HG03565 (cell line): Measurements from ENCODE around the gene TNFAIP3.
A peak's percentile ranks its signal among the peaks of the same experiment; 100 is the strongest.

ENCODE experiments used
- ATAC-seq: cut with Tn5 transposase; IDR thresholded peaks from one replicate; pipeline ENCODE4 v1.9.1; 2021; ENCODE audit warnings: mild to moderate bottlenecking, moderate library complexity; ENCODE audit not compliant: unreplicated experiment

TNFAIP3 gene

GRCh38 chr6:137862419-137863090 is 4.5 kb upstream of the TNFAIP3 start:
- no peak for ATAC-seq

- ATAC-seq = no peak
Observed at GRCh38 chr6:137863091-137863797, 3.8 kb upstream of the TNFAIP3 start.

- ATAC-seq = no peak
Observed at GRCh38 chr6:137864812-137865508, 2.1 kb upstream of the TNFAIP3 start.

GRCh38 chr6:137866200-137866913 is 702 bp upstream of the TNFAIP3 start:
- ATAC-seq = peak; percentile 13

DNA sequence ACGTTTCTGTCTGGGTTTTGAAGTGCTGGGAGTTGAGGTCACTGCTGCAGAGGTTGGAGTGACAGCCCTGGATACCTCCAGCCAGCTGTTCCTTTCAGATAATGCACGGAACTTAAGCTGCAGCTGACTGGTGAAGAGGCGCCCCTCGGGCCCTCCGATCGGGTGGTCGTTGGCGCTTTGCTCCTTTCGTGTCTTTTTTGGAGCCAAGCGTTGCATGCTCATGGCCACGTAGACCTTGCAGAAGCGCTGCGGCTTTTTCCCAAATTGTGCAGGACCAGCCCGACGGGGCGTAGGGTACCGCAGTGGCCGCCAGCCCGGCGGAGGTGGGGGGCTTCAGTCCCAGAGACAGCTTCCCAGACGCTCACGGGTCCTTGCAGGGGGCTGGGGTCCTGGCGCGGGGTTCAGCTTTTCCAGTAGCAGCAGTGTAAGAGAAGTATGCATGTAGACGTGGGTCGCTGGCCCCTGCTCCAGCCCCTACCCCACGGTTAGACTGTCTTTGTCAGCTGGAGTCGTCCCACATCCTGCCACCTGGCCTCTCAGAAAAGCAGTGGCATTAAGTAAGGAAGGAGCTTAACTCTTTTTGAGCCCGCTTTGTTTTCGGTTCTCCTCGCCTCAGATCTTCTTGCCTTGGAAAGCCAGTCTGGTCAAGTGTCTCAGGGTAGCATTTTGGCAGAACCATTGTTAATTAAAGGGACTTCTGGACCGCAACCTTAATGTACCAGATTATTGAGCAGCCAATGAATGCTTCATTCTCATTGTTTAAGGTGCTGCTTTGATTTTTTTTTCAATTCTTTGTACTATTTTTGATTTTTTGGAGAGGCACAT is 838 bp downstream of the TNFAIP3 start:
- no peak for ATAC-seq

DNA sequence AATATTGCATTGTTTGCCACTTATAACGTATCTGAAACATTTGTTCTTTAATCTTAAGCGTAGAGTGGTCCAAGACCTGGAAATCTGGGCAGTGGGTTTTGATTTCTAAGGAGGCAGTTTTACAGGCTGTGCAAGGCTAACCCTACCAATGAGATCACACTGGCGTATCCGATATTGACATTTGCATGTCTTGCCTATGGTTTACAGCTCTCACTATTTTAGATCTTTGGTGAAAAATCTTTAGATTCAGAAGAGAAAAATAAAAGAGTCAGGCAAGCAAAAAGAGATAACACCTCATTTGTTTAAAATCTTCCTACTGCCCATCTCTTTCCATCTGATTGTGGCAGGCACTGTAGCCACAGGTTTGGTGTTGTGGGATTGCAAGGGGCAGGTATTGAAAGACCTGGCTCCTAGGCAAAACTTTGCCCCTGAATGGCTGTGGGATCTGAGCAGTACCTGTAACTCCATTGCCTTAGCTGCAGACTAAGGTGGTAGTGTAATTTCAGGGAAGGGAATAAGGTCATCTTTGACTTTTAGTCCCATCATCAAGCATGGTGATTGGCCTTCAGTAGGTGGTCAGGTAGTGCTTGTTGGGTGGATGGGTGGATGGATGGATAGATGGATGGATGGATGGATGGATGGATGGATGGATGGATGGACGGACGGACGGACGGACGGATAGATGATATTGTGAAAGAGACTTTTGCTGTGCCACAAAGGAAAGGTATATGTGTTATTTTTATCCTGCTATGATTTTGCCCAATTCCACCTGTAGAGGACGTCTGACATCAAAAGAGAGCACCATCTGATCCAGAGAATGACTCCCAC is 1.9 kb downstream of the TNFAIP3 start:
- no peak for ATAC-seq

- no peak for ATAC-seq
Observed at GRCh38 chr6:137869549-137870307, 2.7 kb downstream of the TNFAIP3 start.

GRCh38 chr6:137870308-137870644 is 3.2 kb downstream of the TNFAIP3 start:
- no peak for ATAC-seq

DNA sequence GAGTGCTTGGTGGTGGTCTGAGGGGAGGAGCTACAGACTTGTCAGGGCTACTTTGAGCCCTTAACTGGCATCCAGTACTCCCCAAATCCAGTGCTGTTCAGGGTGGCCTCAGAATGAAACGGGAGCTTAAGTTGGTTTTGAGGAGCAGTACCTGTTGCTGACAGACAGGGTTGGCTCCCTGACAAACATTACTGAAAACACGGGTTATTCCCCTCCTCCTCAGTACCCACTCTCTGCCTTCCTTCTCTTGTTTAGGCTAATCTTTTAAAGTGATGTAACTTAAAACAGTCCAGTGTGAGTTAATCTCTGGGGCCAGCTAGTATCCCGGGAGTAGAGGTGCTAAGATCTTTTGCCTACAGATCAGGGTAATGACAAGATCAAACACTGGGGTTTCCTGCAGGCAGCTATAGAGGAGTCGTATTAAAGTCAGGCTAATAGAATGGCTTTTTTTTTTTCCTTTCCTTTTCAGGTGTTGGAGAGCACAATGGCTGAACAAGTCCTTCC is 3.7 kb downstream of the TNFAIP3 start:
- ATAC-seq = no peak

GRCh38 chr6:137871291-137871690 is 4.2 kb downstream of the TNFAIP3 start:
- ATAC-seq = no peak

GRCh38 chr6:137871831-137872454 is 4.9 kb downstream of the TNFAIP3 start:
- no peak for ATAC-seq

GRCh38 chr6:137872581-137873115 is 5.6 kb downstream of the TNFAIP3 start:
- no peak for ATAC-seq

DNA sequence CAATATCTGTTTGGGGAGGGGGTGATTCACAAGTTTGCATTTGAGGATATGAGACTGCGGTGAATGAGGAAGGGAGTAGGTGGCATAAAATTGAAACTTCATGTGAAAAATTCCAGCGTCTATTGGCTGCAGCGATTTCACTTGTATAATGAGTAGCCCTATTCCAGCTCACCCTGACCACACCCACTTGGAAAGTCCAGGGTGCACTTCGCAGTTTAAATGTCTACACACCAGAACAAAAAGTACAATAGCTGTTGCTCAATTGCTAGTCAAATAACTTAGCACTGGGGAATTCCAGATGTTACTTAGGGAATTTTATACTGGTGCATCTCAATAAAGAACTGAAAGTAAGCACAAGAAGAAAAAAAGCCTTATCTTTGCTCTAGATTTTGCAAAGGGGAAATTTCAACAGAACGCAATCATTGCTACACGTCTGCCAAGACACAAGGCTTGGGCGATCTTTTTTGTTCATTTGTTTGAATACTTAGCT is 6.3 kb downstream of the TNFAIP3 start:
- peak; percentile 36 for ATAC-seq

DNA sequence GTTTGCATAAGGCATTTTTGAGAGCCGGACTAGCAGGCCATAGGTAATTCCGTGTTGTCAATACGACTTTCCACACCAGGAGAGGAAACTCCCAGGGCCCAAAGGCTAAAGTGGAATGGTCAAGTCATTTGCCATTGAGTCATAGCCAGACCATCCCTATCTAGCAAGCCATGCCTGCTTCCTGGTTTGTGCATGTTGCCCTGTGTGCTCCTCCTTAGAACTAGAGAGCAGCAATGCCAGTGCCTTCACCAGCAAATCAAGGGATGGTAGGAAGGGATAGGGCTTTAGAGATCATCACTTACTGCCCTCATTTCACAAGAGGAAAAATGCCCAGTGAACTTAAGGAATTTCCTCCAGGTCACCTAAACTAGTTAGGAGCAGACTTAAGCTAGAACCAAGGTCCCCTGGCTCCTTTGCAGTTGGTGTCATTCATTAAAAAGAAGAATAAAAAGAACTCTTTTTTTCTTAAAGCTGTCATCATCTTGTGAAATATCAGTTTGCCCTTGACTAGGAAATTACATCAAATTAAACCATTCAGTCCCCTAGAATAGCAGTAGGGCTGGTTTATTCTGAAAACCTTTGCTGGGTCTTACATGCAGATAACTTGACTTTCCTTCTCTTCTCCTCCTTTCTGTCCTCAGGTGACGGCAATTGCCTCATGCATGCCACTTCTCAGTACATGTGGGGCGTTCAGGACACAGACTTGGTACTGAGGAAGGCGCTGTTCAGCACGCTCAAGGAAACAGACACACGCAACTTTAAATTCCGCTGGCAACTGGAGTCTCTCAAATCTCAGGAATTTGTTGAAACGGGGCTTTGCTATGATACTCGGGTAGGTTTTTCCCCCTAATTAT is 7.4 kb downstream of the TNFAIP3 start:
- ATAC-seq = no peak

DNA sequence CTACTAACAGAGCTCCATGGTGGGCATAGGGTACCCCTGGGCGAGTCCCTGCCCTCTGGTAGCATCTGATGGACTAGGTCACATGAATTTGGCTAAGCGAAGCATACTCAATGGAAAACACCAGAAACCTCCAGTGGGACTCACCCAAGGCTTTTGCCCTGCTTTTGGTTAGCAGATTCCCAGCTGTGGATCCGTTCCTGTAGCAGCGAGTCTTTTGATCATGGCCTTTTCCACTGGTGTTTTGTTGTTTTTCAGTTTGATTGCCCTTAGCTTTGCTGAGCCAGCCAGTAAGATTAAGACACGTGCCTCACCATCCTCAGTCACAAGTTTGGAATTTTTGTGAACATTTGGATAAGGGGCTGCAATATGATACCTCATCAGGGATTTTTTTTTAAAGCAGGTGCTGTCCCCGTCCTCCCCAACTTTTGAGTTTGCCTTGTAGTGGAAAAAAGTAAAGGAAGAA is 8.0 kb downstream of the TNFAIP3 start:
- ATAC-seq = no peak

DNA sequence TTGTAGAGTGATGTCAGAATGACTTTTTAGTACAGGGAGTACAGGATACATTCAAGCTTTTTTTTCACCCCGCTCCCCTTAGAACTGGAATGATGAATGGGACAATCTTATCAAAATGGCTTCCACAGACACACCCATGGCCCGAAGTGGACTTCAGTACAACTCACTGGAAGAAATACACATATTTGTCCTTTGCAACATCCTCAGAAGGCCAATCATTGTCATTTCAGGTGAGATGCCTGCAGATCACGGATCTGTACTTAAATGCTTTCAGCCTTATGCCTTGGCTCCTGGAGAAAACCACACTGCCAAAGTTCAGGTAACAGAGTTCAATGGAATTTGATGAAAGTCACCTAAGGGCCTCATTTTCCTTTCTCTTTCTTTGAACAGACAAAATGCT is 8.5 kb downstream of the TNFAIP3 start:
- ATAC-seq = no peak

- no peak for ATAC-seq
Observed at GRCh38 chr6:137876547-137876946, 9.5 kb downstream of the TNFAIP3 start.
